ENCODE results near the gene WIPF3.

Gene WIPF3

GRCh38 chr7:29918850-29919249 is 112.5 kb downstream of the WIPF3 start:
- DNase-seq, result no peak

GRCh38 chr7:29919790-29920189 is 113.5 kb downstream of the WIPF3 start:
- DNase-seq, result no peak

GRCh38 chr7:29920491-29920890 is 114.2 kb downstream of the WIPF3 start:
- DNase-seq, result no peak

- DNase-seq, result peak; percentile 32
Measured at GRCh38 chr7:29921404-29922010, 115.2 kb downstream of the WIPF3 start.

GRCh38 chr7:29922921-29923700 is 116.8 kb downstream of the WIPF3 start:
- no peak for DNase-seq

- no peak for DNase-seq
Measured at GRCh38 chr7:29924006-29924405, 117.7 kb downstream of the WIPF3 start.

- DNase-seq, result no peak
Measured at GRCh38 chr7:29924684-29925083, 118.4 kb downstream of the WIPF3 start.

GRCh38 chr7:29926216-29926615 is 119.9 kb downstream of the WIPF3 start:
- no peak for DNase-seq

- DNase-seq, result no peak
Measured at GRCh38 chr7:29926741-29927140, 120.4 kb downstream of the WIPF3 start.

GRCh38 chr7:29929018-29929807 is 122.9 kb downstream of the WIPF3 start:
- DNase-seq, result no peak

GRCh38 chr7:29935111-29935510 is 128.8 kb downstream of the WIPF3 start:
- no peak for DNase-seq

- DNase-seq, result no peak
Measured at GRCh38 chr7:29937132-29937531, 130.8 kb downstream of the WIPF3 start.

GRCh38 chr7:29940199-29940598 is 133.9 kb downstream of the WIPF3 start:
- DNase-seq, result no peak

- no peak for DNase-seq
Measured at GRCh38 chr7:29945259-29945809, 139.0 kb downstream of the WIPF3 start.

GRCh38 chr7:29946428-29947186 is 140.3 kb downstream of the WIPF3 start:
- DNase-seq, result no peak

- DNase-seq, result no peak
Measured at GRCh38 chr7:29948587-29948986, 142.3 kb downstream of the WIPF3 start.

- DNase-seq, result no peak
Measured at GRCh38 chr7:29950480-29950879, 144.2 kb downstream of the WIPF3 start.

- no peak for DNase-seq
Measured at GRCh38 chr7:29951206-29951605, 144.9 kb downstream of the WIPF3 start.

GRCh38 chr7:29953726-29954347 is 147.5 kb downstream of the WIPF3 start:
- no peak for DNase-seq

- DNase-seq, result no peak
Measured at GRCh38 chr7:29955075-29955792, 148.9 kb downstream of the WIPF3 start.
